KMS-11 (cell line): ENCODE results near the gene TSR2.

ENCODE experiments used
- H2AFZ ChIP-seq: fragments of 200-600 bp; sonication (generic); 2 replicates; pipeline ENCODE4 v1.6.1; 2016; ENCODE audit warnings: antibody characterized with exemption, mixed run types, low read depth
- H3K27ac ChIP-seq: fragments of 200-600 bp; sonication (generic); 2 replicates; pipeline ENCODE4 v1.6.1; 2016; ENCODE audit warnings: mild to moderate bottlenecking, mixed run types
- H3K27me3 ChIP-seq: fragments of 200-600 bp; sonication (generic); 2 replicates; pipeline ENCODE4 v1.6.1; 2017; ENCODE audit warnings: mild to moderate bottlenecking, low read depth, mixed run types, moderate library complexity; ENCODE audit not compliant: insufficient read depth
- H3K36me3 ChIP-seq: fragments of 200-600 bp; sonication (generic); 2 replicates; pipeline ENCODE4 v1.6.1; 2017; ENCODE audit warnings: mild to moderate bottlenecking, mixed run types; ENCODE audit not compliant: insufficient read depth
- H3K4me1 ChIP-seq: fragments of 200-600 bp; sonication (generic); 2 replicates; pipeline ENCODE4 v1.6.1; 2016; ENCODE audit warnings: mild to moderate bottlenecking, low read depth, mixed run types; ENCODE audit not compliant: poor library complexity, severe bottlenecking
- H3K4me2 ChIP-seq: fragments of 200-600 bp; sonication (generic); 2 replicates; pipeline ENCODE4 v1.7.0; 2016; ENCODE audit warnings: mild to moderate bottlenecking, mixed run types
- H3K4me3 ChIP-seq: fragments of 200-600 bp; sonication (generic); IDR thresholded peaks from 2 replicates; pipeline ENCODE4 v1.6.1; 2017; ENCODE audit warnings: low read depth, low read length, mixed read lengths; ENCODE audit not compliant: insufficient read depth
- H3K79me2 ChIP-seq: fragments of 200-600 bp; sonication (generic); 2 replicates; pipeline ENCODE4 v1.6.1; 2016; ENCODE audit warnings: low read depth, mixed run types; ENCODE audit not compliant: insufficient read depth
- H3K9ac ChIP-seq: fragments of 200-600 bp; sonication (generic); 2 replicates; pipeline ENCODE4 v1.6.1; 2016; ENCODE audit warnings: mild to moderate bottlenecking, mixed run types
- H4K20me1 ChIP-seq: fragments of 200-600 bp; sonication (generic); 2 replicates; pipeline ENCODE4 v1.6.1; 2016; ENCODE audit warnings: mild to moderate bottlenecking, mixed run types; ENCODE audit not compliant: insufficient read depth
- CTCF ChIP-seq: fragments of 200-600 bp; sonication (generic); conservative IDR thresholded peaks from 2 replicates; pipeline ENCODE4 v1.6.1; 2017; ENCODE audit warnings: low read depth, mild to moderate bottlenecking, antibody characterized with exemption, low read length, moderate library complexity, mixed read lengths

The TSR2 gene

GRCh38 chrX:54447461-54447860 lies 7.3 kb downstream of the TSR2 start:
- Histone ChIP-seq H3K36me3 (no peaks in the 10 kb centered on the region), H2AFZ (no peak overlapping the region), H3K4me1 (peaks cover 4% of the 10 kb centered on the region), H4K20me1 (no peaks in the 10 kb centered on the region), H3K27me3 (no peaks in the 10 kb centered on the region), H3K27ac (no peak overlapping the region; the same call in 1 of the 2 replicates), H3K4me2 (no peak overlapping the region), H3K4me3 (no peak overlapping the region), H3K9ac (no peak overlapping the region), H3K79me2 (peaks cover 15% of the 10 kb centered on the region; the same call in 1 of the 2 replicates)
- 0 out of 2 replicates have a peak, but pooled peaks have one; percentile 20 for TF ChIP-seq CTCF

GRCh38 chrX:54449929-54450328 lies 9.7 kb downstream of the TSR2 start:
- no peak overlapping the region for H3K4me3 ChIP-seq
- H2AFZ ChIP-seq: no peak overlapping the region
- TF ChIP-seq CTCF: no peak
- H3K9ac ChIP-seq: no peak overlapping the region
- H4K20me1 ChIP-seq: no peaks in the 10 kb centered on the region
- H3K27me3 ChIP-seq: no peaks in the 10 kb centered on the region
- H3K27ac ChIP-seq: no peak overlapping the region
- H3K79me2 ChIP-seq: no peaks in the 10 kb centered on the region
- no peaks in the 10 kb centered on the region for H3K36me3 ChIP-seq
- H3K4me1 ChIP-seq: no peaks in the 10 kb centered on the region
- no peak overlapping the region for H3K4me2 ChIP-seq

- Histone ChIP-seq H4K20me1 (no peaks in the 10 kb centered on the region), H3K27me3 (no peaks in the 10 kb centered on the region), H3K4me1 (no peaks in the 10 kb centered on the region), H3K36me3 (no peaks in the 10 kb centered on the region), H3K79me2 (no peaks in the 10 kb centered on the region), H3K4me2 (no peak overlapping the region), H3K27ac (no peak overlapping the region), H3K9ac (no peak overlapping the region), H3K4me3 (no peak overlapping the region), H2AFZ (no peak overlapping the region)
- 0 out of 2 replicates have a peak, but pooled peaks have one; percentile 13 for TF ChIP-seq CTCF
These were observed 12.7 kb downstream of the TSR2 start for GRCh38 chrX:54452920-54453319.

GRCh38 chrX:54470054-54470760 lies 30.0 kb downstream of the TSR2 start:
- H3K27me3 ChIP-seq: no peaks in the 10 kb centered on the region

More at GRCh38 chrX:54470054-54470760, 30.0 kb downstream of the TSR2 start:
- Histone ChIP-seq H3K27ac (no peak overlapping the region), H2AFZ (no peak overlapping the region), H3K36me3 (no peaks in the 10 kb centered on the region), H4K20me1 (no peaks in the 10 kb centered on the region), H3K4me2 (no peak overlapping the region), H3K4me3 (no peak overlapping the region), H3K79me2 (no peaks in the 10 kb centered on the region), H3K9ac (no peak overlapping the region), H3K4me1 (no peaks in the 10 kb centered on the region)
- no peak for TF ChIP-seq CTCF
